Measurements from ENCODE around the gene C2orf72. TPM values are rescaled to one million over a fixed set of nuclear protein-coding genes. Genes with fewer than 3 reads are reported as not detected.

C2orf72 gene
- total RNA-seq, 4 donors from 2014 or later: 0.06 to 0.83 (median 0.17) TPM; not detected in 1

GRCh38 chr2:230995821-230996220 lies 41.5 kb upstream of the C2orf72 start, which contains the start of gene SPATA3:
TSS of gene SPATA3 (plus strand) at chr2:230996121. CDS start at chr2:230996234, 113 bp downstream.
- intact Hi-C loops (cut with DNase I): no loop called here
- peaks cover 0 to 72% (median 2%) of the 10 kb centered on the region in 4 donors for H3K27me3 ChIP-seq
- no peaks in the 10 kb centered on the region for H3K4me1 ChIP-seq
- TF ChIP-seq POLR2A (IDR thresholded peaks at IDR 0.05; ENCODE audit: low read depth) (no peak), EP300 (IDR thresholded peaks at IDR 0.05) (no peak), POLR2AphosphoS5 (IDR thresholded peaks at IDR 0.05) (no peak), CTCF (IDR thresholded peaks at IDR 0.05) (no peak)
- H3K9me3 ChIP-seq: no peaks in the 10 kb centered on the region
- DNase-seq (ENCODE audit: extremely low spot score): no peak
- H3K27ac ChIP-seq (replicated peaks in 1 of 4): no peak within 1 kb of the TSS
- no peak within 1 kb of the TSS for H3K4me3 ChIP-seq
- no peaks in the 10 kb centered on the region for H3K36me3 ChIP-seq
- WGBS: 93% methylated on average over 6 of the region's 9 CpGs

- H3K4me3 ChIP-seq: no peak overlapping the region
- H3K27ac ChIP-seq (replicated peaks in 1 of 4): no peak overlapping the region
- no peaks in the 10 kb centered on the region for H3K4me1 ChIP-seq
- H3K27me3 ChIP-seq: peaks cover 0 to 72% (median 2%) of the 10 kb centered on the region in 4 donors
- TF ChIP-seq CTCF (IDR thresholded peaks at IDR 0.05) (no peak), EP300 (IDR thresholded peaks at IDR 0.05) (no peak), POLR2AphosphoS5 (IDR thresholded peaks at IDR 0.05) (no peak)
- H3K9me3 ChIP-seq: no peaks in the 10 kb centered on the region
- DNase-seq (ENCODE audit: extremely low spot score): no peak
- intact Hi-C loops (cut with DNase I): no loop called here
- H3K36me3 ChIP-seq: no peaks in the 10 kb centered on the region
These were observed 40.7 kb upstream of the C2orf72 start for GRCh38 chr2:230996661-230997060.

- Histone ChIP-seq H3K9me3 (no peaks in the 10 kb centered on the region), H3K4me1 (no peaks in the 10 kb centered on the region), H3K27ac (replicated peaks in 1 of 4) (no peak overlapping the region), H3K27me3 (peaks cover 0 to 67% (median 2%) of the 10 kb centered on the region in 4 donors), H3K36me3 (no peaks in the 10 kb centered on the region), H3K4me3 (no peak overlapping the region)
- TF ChIP-seq CTCF (IDR thresholded peaks at IDR 0.05): no peak
- no peak for TF ChIP-seq POLR2AphosphoS5 (IDR thresholded peaks at IDR 0.05)
- no peak for TF ChIP-seq POLR2A (IDR thresholded peaks at IDR 0.05; ENCODE audit: low read depth)
- no peak for TF ChIP-seq EP300 (IDR thresholded peaks at IDR 0.05)
- no peak for DNase-seq (ENCODE audit: extremely low spot score)
- WGBS: 95% methylated on average over 2 of the region's 2 CpGs
- intact Hi-C loops (cut with DNase I): no loop called here
These were observed 38.4 kb upstream of the C2orf72 start for GRCh38 chr2:230998882-230999281.

GRCh38 chr2:230999477-230999876 lies 37.8 kb upstream of the C2orf72 start:
- TF ChIP-seq EP300 (IDR thresholded peaks at IDR 0.05) (no peak), CTCF (IDR thresholded peaks at IDR 0.05) (no peak), POLR2A (IDR thresholded peaks at IDR 0.05; ENCODE audit: low read depth) (no peak)
- Histone ChIP-seq H3K27ac (replicated peaks in 1 of 4) (no peak overlapping the region), H3K27me3 (peaks cover 0 to 62% (median 2%) of the 10 kb centered on the region in 4 donors), H3K36me3 (no peaks in the 10 kb centered on the region), H3K4me1 (no peaks in the 10 kb centered on the region), H3K9me3 (no peaks in the 10 kb centered on the region), H3K4me3 (no peak overlapping the region)
- 74% methylated on average over 4 of the region's 4 CpGs for whole genome bisulfite sequencing
- no peak for DNase-seq (ENCODE audit: extremely low spot score)
- intact Hi-C loops (cut with DNase I): no loop called here

- no peak overlapping the region for H3K27ac ChIP-seq (replicated peaks in 1 of 4)
- no peak for DNase-seq (ENCODE audit: extremely low spot score)
- no peaks in the 10 kb centered on the region for H3K36me3 ChIP-seq
- no peak overlapping the region for H3K4me3 ChIP-seq
- no peaks in the 10 kb centered on the region for H3K4me1 ChIP-seq
- intact Hi-C loops (cut with DNase I): no loop called here
- 48% methylated on average over 16 of the region's 24 CpGs for WGBS
- TF ChIP-seq CTCF (IDR thresholded peaks at IDR 0.05) (no peak), POLR2A (IDR thresholded peaks at IDR 0.05; ENCODE audit: low read depth) (no peak), POLR2AphosphoS5 (IDR thresholded peaks at IDR 0.05) (no peak), EP300 (IDR thresholded peaks at IDR 0.05) (no peak)
- H3K9me3 ChIP-seq: no peaks in the 10 kb centered on the region
- H3K27me3 ChIP-seq: peaks cover 0 to 56% (median 2%) of the 10 kb centered on the region in 4 donors
These were observed 37.0 kb upstream of the C2orf72 start for GRCh38 chr2:231000211-231000904.

All from esophagus muscularis mucosa (tissue), 4 donors.